Stomach (tissue), 4 donors: ENCODE measurements around the gene MTR.

Source experiments
- EP300 ChIP-seq: sonication (generic); formaldehyde crosslinking; IDR thresholded peaks from one replicate; pipeline ENCODE4 v1.6.1; 2017; ENCODE audit warnings: antibody characterized with exemption
- POLR2A ChIP-seq, 4 donors: fragments of 450-650 bp; IDR thresholded peaks; one replicate each; pipeline ENCODE4 v1.6.1; 2016; ENCODE audit warnings: antibody characterized with exemption in 4 of 4, control low read depth in 2 of 4, mild to moderate bottlenecking in 1 of 4, moderate library complexity in 1 of 4
- POLR2AphosphoS5 ChIP-seq, 3 donors: sonication (generic); formaldehyde crosslinking; IDR thresholded peaks; one replicate each; pipeline ENCODE4 v1.6.1; 2016; ENCODE audit warnings: antibody characterized with exemption in 3 of 3
- TF ChIP-seq, protein P1 (sequence below), 7 experiments: fragments of 450-650 bp in 4 of 7; fragments of 200-600 bp in 3 of 7; sonication (generic) in 3 of 7; IDR thresholded peaks; one replicate each; pipeline ENCODE4 v1.5.1; 2016 to 2019; ENCODE audit warnings: antibody characterized with exemption in 7 of 7, control low read depth in 2 of 7, mild to moderate bottlenecking in 1 of 7

DNA sequence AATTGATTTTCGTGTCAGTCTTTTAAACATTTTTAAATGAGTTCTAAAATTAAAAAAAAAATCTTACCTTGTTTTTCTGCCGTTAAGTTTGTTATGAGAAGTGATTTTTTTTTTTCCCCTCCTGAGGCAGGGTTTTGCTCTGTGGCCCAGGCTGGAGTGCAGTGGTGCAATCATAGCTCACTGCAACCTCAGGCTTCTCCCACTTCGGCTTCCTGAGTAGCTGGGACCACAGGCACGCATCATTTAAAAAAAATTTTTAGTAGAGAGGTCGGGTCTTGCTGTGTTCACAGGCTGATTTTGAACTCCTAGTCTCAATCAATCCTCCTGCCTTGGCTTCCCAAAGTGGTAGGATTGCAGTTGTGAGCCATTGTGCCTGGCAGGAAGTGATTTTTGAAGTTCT, 41.1 kb downstream of the MTR start:
- TF ChIP-seq, protein P1, sequence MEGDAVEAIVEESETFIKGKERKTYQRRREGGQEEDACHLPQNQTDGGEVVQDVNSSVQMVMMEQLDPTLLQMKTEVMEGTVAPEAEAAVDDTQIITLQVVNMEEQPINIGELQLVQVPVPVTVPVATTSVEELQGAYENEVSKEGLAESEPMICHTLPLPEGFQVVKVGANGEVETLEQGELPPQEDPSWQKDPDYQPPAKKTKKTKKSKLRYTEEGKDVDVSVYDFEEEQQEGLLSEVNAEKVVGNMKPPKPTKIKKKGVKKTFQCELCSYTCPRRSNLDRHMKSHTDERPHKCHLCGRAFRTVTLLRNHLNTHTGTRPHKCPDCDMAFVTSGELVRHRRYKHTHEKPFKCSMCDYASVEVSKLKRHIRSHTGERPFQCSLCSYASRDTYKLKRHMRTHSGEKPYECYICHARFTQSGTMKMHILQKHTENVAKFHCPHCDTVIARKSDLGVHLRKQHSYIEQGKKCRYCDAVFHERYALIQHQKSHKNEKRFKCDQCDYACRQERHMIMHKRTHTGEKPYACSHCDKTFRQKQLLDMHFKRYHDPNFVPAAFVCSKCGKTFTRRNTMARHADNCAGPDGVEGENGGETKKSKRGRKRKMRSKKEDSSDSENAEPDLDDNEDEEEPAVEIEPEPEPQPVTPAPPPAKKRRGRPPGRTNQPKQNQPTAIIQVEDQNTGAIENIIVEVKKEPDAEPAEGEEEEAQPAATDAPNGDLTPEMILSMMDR (IDR thresholded peaks at IDR 0.05): no peak
- TF ChIP-seq EP300 (no peak), POLR2A (IDR thresholded peaks at IDR 0.05) (no peak), POLR2AphosphoS5 (IDR thresholded peaks at IDR 0.05) (no peak)
